Measurements from ENCODE around the gene PKN1. TPM values are rescaled to one million over a fixed set of nuclear protein-coding genes. Genes with fewer than 3 reads are reported as not detected.
A peak's percentile ranks its signal among the peaks of the same experiment; 100 is the strongest.

Gene PKN1
- total and polyA plus RNA-seq, 4 donors, result 13.7 to 41.6 (median 22.3) TPM

GRCh38 chr19:14502334-14503092 is 69.4 kb downstream of the PKN1 start:
- peak overlapping the region in 1 of 2 donors; percentile 70 for H3K27ac ChIP-seq (ENCODE audit: low read depth in 1 of 2, low read length in 2 of 2)

More at GRCh38 chr19:14502334-14503092, 69.4 kb downstream of the PKN1 start:
- 72% methylated on average over 11 of the region's 11 CpGs for WGBS
- no peak for TF ChIP-seq NR2F2 (IDR thresholded peaks at IDR 0.05)
- TF ChIP-seq FOXA1 (IDR thresholded peaks at IDR 0.05), result no peak
- TF ChIP-seq MAX (IDR thresholded peaks at IDR 0.05), result no peak
- peak; percentile 39 for TF ChIP-seq REST (IDR thresholded peaks at IDR 0.05)
- TF ChIP-seq CTCF (IDR thresholded peaks at IDR 0.05; ENCODE audit: low read depth, low read length, missing input control), result no peak
- peak in 1 of 2 donors; percentile 53 for TF ChIP-seq JUND (IDR thresholded peaks at IDR 0.05)
- TF ChIP-seq ATF3 (IDR thresholded peaks at IDR 0.05), result no peak
- no peak for TF ChIP-seq ZBTB33 (IDR thresholded peaks at IDR 0.05)
- TF ChIP-seq RAD21 (IDR thresholded peaks at IDR 0.05), result no peak
- TF ChIP-seq RXRA (IDR thresholded peaks at IDR 0.05), result peak; percentile 68 to 83
- no peak for TF ChIP-seq TAF1 (conservative IDR thresholded peaks at IDR 0.05)
- TF ChIP-seq GABPA (IDR thresholded peaks at IDR 0.05 in 1 of 2, conservative IDR thresholded peaks at IDR 0.05 in 1 of 2), result peak in 1 of 2 donors; percentile 15
- no peak for TF ChIP-seq EGR1 (IDR thresholded peaks at IDR 0.05; ENCODE audit: low read depth in 2 of 2)
- TF ChIP-seq SP1 (IDR thresholded peaks at IDR 0.05), result peak; percentile 62
- TF ChIP-seq FOXA2 (IDR thresholded peaks at IDR 0.05), result peak; percentile 18
- peak; percentile 11 for TF ChIP-seq HNF4G (IDR thresholded peaks at IDR 0.05)
- no peak for TF ChIP-seq YY1 (IDR thresholded peaks at IDR 0.05)
- TF ChIP-seq HNF4A (conservative IDR thresholded peaks at IDR 0.05), result peak; percentile 56 to 65
- no peak for DNase-seq (ENCODE audit: low spot score)
- H3K9me3 ChIP-seq (ENCODE audit: control insufficient read depth in 4 of 4, low read length in 3 of 4), result no peaks in the 10 kb centered on the region
- no peaks in the 10 kb centered on the region for H3K27me3 ChIP-seq (ENCODE audit: control insufficient read depth in 4 of 4, insufficient read depth in 4 of 4, low read length in 3 of 4)
- no peak overlapping the region for H3K4me3 ChIP-seq (ENCODE audit: low read depth in 1 of 3, low read length in 3 of 3)
- peaks cover 1 to 19% (median 17%) of the 10 kb centered on the region in 4 donors for H3K4me1 ChIP-seq (ENCODE audit: control insufficient read depth in 4 of 4, insufficient read depth in 4 of 4, low read length in 3 of 4)
- H3K9ac ChIP-seq (ENCODE audit: low read depth in 1 of 2, low read length in 2 of 2), result no peak overlapping the region
- H3K36me3 ChIP-seq (ENCODE audit: control insufficient read depth in 4 of 4, insufficient read depth in 3 of 4, low read depth in 1 of 4, low read length in 3 of 4), result no peaks in the 10 kb centered on the region

Measured in liver (tissue), 9 donors.